Effector memory CD4-positive, alpha-beta T cell (primary cell): ENCODE data around the gene CLEC16A.

ENCODE experiments used
- DNase-seq, 3 donors: peaks; one replicate each; pipeline ENCODE4 v3.0.0-alpha.2; 2020
- H3K27ac ChIP-seq: 2 replicates; pipeline ENCODE4 v1.7.0; 2013; ENCODE audit warnings: mild to moderate bottlenecking, low read length, moderate library complexity; ENCODE audit not compliant: insufficient read depth, poor library complexity, severe bottlenecking
- H3K27me3 ChIP-seq: replicated peaks from 2 replicates; pipeline ENCODE4 v1.7.0; 2013; ENCODE audit warnings: mild to moderate bottlenecking, low read length; ENCODE audit not compliant: insufficient read depth, control insufficient read depth, poor library complexity, severe bottlenecking
- H3K36me3 ChIP-seq: 2 replicates; pipeline ENCODE4 v1.7.0; 2013; ENCODE audit warnings: mild to moderate bottlenecking, low read length, moderate library complexity; ENCODE audit not compliant: control insufficient read depth, insufficient read depth
- H3K4me1 ChIP-seq: 2 replicates; pipeline ENCODE4 v1.7.0; 2013; ENCODE audit warnings: low read length, mild to moderate bottlenecking; ENCODE audit not compliant: control insufficient read depth, insufficient read depth, poor library complexity, severe bottlenecking
- H3K4me3 ChIP-seq: 2 replicates; pipeline ENCODE4 v1.7.0; 2013; ENCODE audit warnings: low read length, low read depth, mild to moderate bottlenecking; ENCODE audit not compliant: insufficient read depth, poor library complexity, severe bottlenecking
- H3K9me3 ChIP-seq: 2 replicates; pipeline ENCODE4 v1.7.0; 2013; ENCODE audit warnings: mild to moderate bottlenecking, low read length, moderate library complexity; ENCODE audit not compliant: control insufficient read depth

Gene CLEC16A

DNA sequence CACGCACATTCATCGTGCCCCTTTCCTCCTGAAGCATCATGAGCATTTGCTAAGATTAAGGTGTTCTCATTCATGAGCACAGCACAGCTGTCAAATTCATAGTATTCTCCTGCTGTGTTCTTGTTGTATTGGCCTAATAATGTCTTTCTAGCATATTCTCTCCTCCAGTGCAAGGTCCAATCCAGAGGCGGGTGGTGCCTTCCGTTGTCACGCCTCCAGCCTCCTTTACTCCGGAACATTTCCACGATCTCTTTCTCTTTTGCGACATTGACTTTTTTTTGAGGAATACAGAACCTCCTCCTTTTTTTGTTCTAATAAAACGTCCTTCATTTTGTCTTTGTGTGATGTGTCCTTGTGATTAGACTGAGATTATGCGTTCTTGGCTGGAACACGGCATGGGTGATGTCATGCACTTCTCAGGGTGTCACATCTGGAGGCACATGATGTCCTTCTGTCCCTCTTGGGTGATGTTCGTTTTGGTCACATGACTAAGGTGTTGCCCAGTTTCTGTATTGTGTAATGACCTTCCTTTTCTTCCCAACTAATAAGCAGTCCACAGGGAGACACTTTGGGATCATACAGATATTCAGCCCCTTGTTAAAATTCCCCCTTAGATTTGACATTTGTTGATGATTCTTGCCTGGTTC lies 66.3 kb downstream of the CLEC16A start:
- no peak overlapping the region for H3K4me3 ChIP-seq
- H3K27me3 ChIP-seq, result no peaks in the 10 kb centered on the region
- DNase-seq, result no peak
- H3K4me1 ChIP-seq, result no peaks in the 10 kb centered on the region
- H3K27ac ChIP-seq, result no peak overlapping the region
- H3K9me3 ChIP-seq, result no peaks in the 10 kb centered on the region
- peaks cover 15% of the 10 kb centered on the region for H3K36me3 ChIP-seq

DNA sequence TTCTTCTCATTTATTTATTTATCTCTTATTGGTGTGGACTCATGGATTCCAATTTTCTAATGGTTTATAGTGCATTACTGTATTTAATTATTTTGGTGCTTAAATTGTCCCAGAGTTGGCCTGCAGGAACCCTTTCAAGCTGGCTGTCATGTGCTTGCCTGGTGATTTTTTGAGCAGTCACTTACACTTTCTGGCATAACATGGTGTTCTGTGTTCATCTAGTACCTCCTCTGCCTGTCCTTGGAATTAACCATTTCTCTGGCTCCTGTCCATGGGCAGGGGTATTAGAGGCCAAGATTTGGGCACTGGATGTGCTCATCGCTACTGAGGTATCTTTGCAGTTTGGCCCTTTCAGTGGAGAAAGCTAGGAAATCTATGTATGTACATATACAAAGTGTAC lies 67.0 kb downstream of the CLEC16A start:
- Histone ChIP-seq H3K27me3 (no peaks in the 10 kb centered on the region), H3K36me3 (peaks cover 15% of the 10 kb centered on the region), H3K27ac (no peak overlapping the region), H3K4me1 (no peaks in the 10 kb centered on the region), H3K9me3 (no peaks in the 10 kb centered on the region), H3K4me3 (no peak overlapping the region)
- DNase-seq, result no peak

DNA sequence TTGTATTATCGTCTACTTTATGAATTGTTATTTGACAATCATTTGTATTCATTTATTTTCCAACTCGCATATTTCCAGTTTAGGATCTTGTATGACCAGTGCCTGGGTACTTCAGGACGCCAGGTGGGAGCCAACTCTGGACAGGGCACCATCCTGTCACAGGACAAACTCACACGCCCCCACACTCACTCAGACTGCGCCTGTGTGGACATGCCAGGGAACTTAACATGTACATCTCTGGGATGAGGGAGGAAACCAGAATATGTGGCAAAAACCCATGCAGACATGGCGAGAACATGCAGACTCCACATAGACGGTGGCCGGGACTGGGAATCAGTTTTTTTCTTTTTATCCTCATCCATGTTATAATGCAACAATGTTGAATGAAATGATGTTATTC lies 68.5 kb downstream of the CLEC16A start:
- peaks cover 15% of the 10 kb centered on the region for H3K36me3 ChIP-seq

DNA sequence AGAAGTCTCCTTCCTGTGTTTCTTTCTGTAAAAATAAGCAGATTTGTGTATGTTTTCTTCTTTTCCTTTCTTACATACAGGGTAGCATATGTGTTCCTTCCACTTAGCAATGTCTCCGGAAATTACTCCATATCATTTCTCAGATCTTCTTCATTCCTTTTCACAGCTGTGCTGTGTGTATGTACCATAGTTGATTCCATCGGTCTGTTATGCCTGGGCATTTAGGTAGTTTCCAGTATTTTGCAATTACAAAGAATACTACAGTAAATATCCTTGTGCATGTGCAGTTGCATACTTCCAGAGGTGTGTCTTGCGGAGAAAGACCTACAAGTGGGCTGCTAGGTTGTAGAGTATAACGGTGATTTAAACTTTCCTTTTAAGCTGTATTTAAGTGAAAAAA lies 69.8 kb downstream of the CLEC16A start:
- no peaks in the 10 kb centered on the region for H3K4me1 ChIP-seq
- no peaks in the 10 kb centered on the region for H3K27me3 ChIP-seq
- no peak for DNase-seq
- H3K4me3 ChIP-seq, result no peak overlapping the region
- peaks cover 9% of the 10 kb centered on the region for H3K36me3 ChIP-seq
- H3K27ac ChIP-seq, result no peak overlapping the region
- H3K9me3 ChIP-seq, result no peaks in the 10 kb centered on the region

More for the DNA sequence above, 68.5 kb downstream of the CLEC16A start:
- Histone ChIP-seq H3K27ac (no peak overlapping the region), H3K4me3 (no peak overlapping the region), H3K27me3 (no peaks in the 10 kb centered on the region), H3K9me3 (no peaks in the 10 kb centered on the region), H3K4me1 (no peaks in the 10 kb centered on the region)
- no peak for DNase-seq

DNA sequence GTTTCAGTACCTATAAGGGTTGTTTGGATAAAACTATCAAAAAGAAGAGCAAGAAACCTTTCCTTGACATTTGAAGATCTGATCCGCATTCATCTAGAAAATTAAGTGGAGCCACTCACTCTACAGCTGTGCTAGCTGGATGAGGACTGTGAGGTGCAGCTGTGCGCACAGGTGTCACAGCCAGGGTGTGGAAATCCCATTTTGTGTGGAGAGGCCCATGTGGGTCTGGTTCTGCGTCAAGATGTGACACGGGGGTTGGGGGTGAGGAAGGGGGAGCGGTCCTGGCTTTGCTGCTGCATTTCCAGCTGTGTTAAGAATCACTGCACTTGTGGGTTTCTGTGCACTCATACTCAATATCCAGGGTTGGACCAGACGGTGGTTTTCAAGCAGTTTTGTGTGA lies 70.7 kb downstream of the CLEC16A start:
- Histone ChIP-seq H3K4me1 (no peaks in the 10 kb centered on the region), H3K36me3 (peaks cover 6% of the 10 kb centered on the region), H3K9me3 (no peaks in the 10 kb centered on the region), H3K27ac (no peak overlapping the region), H3K27me3 (no peaks in the 10 kb centered on the region), H3K4me3 (no peak overlapping the region)
- no peak for DNase-seq

DNA sequence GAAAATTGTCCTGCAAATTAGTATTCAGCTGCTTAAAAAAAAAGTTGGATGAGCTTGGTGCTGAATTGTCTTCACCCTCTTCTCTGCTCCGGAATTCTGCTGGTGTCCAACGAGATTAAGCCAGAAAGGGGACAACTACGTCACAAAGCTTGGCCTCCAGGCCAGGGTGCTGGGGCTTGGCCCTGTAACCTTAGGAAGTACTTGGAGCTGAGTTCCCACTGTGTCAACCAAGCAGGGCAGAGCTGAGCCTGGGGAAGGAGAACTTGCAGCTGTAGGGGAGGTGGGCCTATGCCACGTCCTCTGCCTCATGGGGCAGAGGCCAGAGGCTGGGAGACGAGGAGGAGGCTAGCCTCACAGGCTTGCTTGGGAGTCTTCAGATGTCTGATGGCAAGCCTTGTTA lies 71.2 kb downstream of the CLEC16A start:
- H3K27ac ChIP-seq, result no peak overlapping the region
- no peak overlapping the region for H3K4me3 ChIP-seq
- H3K27me3 ChIP-seq, result no peaks in the 10 kb centered on the region
- no peak for DNase-seq
- H3K36me3 ChIP-seq, result peaks cover 11% of the 10 kb centered on the region
- H3K9me3 ChIP-seq, result no peaks in the 10 kb centered on the region
- no peaks in the 10 kb centered on the region for H3K4me1 ChIP-seq

DNA sequence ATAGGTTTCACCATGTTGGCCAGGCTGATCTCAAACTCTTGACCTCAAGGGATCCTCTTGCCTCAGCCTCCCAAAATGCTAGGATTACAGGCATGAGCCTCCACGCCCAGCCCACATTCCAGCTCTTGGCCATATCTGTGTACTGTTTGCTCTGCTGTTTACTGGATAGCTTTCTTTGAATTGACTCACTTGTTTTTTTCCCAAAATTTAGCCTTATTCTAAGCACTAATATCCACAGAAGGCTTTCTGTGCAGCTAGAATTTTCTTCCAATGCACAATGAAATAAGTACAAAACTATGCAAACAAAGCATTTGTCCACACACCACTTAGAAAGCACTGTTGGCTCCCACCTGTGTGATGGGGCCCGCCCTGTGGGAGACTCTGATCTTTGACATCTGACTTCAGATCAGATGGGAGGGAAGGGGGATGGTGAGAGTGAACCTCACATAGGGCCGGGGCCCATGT lies 72.2 kb downstream of the CLEC16A start:
- no peaks in the 10 kb centered on the region for H3K27me3 ChIP-seq
- DNase-seq, result no peak
- no peak overlapping the region for H3K27ac ChIP-seq
- peaks cover 14% of the 10 kb centered on the region for H3K36me3 ChIP-seq
- no peaks in the 10 kb centered on the region for H3K9me3 ChIP-seq
- H3K4me3 ChIP-seq, result no peak overlapping the region
- no peaks in the 10 kb centered on the region for H3K4me1 ChIP-seq

DNA sequence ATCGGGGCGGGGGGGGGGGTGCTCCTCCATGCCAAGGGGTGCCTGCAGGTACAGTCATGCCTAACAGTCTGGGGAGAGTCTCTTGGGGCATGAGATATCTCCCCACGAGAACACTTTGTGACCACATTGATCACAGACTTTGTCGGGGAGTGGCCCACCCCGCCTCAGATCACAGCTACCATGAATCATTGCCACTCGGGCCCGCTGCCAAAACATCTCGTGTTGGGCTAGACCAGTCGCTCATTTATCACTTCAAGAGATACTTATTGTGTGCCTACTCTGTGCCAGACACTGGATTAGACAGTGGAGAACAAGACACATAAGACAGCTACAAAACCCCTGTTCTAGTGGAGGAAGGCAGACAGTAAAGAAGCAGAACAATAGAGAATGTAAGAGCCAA lies 72.6 kb downstream of the CLEC16A start:
- no peak overlapping the region for H3K4me3 ChIP-seq
- H3K27me3 ChIP-seq, result no peaks in the 10 kb centered on the region
- H3K27ac ChIP-seq, result no peak overlapping the region
- DNase-seq, result no peak
- H3K4me1 ChIP-seq, result no peaks in the 10 kb centered on the region
- no peaks in the 10 kb centered on the region for H3K9me3 ChIP-seq
- H3K36me3 ChIP-seq, result peaks cover 14% of the 10 kb centered on the region

DNA sequence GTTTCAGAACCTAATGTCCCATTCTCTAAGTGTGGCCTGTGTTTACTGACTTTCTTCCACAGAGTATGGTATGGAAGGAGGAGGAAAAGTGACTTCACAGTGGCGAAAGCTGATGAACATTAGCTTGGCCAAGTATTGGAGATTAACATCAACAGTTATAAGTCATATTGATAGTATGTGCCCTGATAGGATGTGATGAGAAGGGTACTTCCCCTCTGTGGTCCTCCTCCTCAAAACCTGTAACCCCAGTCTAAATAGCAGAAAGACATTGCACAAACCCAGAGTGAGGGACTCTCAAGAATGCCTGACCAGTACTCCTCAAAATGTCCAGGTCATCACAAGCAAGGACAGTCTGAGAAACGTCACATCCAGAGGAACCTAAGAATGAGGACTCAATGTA lies 73.1 kb downstream of the CLEC16A start:
- H3K4me1 ChIP-seq, result no peaks in the 10 kb centered on the region
- no peaks in the 10 kb centered on the region for H3K9me3 ChIP-seq
- H3K36me3 ChIP-seq, result peaks cover 14% of the 10 kb centered on the region
- no peak for DNase-seq
- H3K27me3 ChIP-seq, result no peaks in the 10 kb centered on the region
- no peak overlapping the region for H3K27ac ChIP-seq
- no peak overlapping the region for H3K4me3 ChIP-seq

DNA sequence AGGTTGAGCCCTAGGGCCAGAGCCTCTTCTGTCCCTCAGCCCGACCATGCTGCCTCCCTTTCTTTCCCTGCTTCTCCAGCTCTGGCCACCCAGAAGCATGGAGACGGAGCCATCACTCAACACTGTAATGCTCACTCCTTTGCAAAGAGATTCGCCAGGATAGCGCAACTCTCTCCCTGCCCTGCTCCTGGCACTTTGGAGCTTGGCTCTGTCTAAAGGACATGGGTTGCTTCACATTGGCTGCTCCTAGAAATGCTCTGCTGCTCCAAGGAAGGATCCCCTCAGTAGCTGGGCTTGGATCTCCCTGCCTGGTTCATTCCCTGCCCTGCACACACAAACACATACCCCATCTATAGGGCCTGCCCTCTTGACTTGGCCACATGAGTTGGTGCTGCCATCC lies 76.0 kb downstream of the CLEC16A start:
- Histone ChIP-seq H3K36me3 (peaks cover 32% of the 10 kb centered on the region), H3K9me3 (peaks cover 2% of the 10 kb centered on the region), H3K27ac (no peak overlapping the region), H3K4me3 (no peak overlapping the region), H3K4me1 (no peaks in the 10 kb centered on the region), H3K27me3 (no peaks in the 10 kb centered on the region)
- DNase-seq, result no peak
